ENCODE data around the gene CAPN13. TPM values are rescaled to one million over a fixed set of nuclear protein-coding genes. Genes with fewer than 3 reads are reported as not detected.

CAPN13 gene
- total and polyA plus RNA-seq, 4 experiments from 2014 or later, result not detected

- POLR2A ChIA-PET (ENCODE audit: partially characterized antibody), result interaction anchor here (0.9 kb wide), 1 partner anchor 565 kb away, joined by 4 read pairs; no protein-coding TSS in a partner anchor
Measured at GRCh38 chr2:30713698-30714097, 93.5 kb downstream of the CAPN13 start.

DNA sequence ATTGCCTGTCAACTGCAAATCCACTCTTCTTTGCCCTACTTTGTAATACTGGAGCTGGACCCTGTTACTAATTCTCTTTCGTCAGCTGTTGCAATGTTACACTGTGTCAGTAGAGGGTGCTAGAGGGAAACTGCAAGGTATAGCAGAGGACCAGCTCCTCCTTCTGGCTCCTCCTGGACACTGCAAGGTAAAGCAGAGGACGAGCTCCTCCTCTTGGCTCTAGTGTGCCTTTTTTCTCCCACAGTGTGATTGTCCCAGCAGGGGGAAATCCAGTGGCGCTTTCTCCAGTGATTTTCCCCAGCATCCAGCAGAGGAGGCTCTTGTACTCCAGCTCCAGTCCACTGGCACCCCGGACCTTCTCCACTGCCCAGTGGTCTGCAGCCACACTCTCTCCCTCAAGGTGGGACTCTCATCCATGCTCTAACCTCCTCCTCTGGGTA is 95.6 kb downstream of the CAPN13 start:
- H3K36me3 Mint-ChIP-seq, result no peaks in the 10 kb centered on the region
- ChIA-PET POLR2A (ENCODE audit: partially characterized antibody) (interaction anchor here (0.6 to 2.1 kb wide), 15 partner anchors 264 to 812 kb away, joined by 3 to 24 read pairs (median 4); partner anchors contain the start of genes LCLAT1 and YPEL5), CTCF (ENCODE audit: partially characterized antibody) (interaction anchor here (0.5 to 15.4 kb wide), 97 partner anchors 10 to 811 kb away, joined by 3 to 574 read pairs (median 5); partner anchors contain the start of genes EHD3, LBH, LCLAT1 and YPEL5)
- intact Hi-C loops (cut with micrococcal nuclease), result loop anchor here (1.0 to 5.0 kb wide), 7 partner anchors 481 to 621 kb away; partner anchors contain the start of genes EHD3, LBH and YPEL5
- peak; percentile 84 to 90 (median 85) for DNase-seq
- H3K4me1 ChIP-seq (ENCODE audit: insufficient read depth, low read length), result no peaks in the 10 kb centered on the region
- no peaks in the 10 kb centered on the region for H3K9me3 ChIP-seq (ENCODE audit: control insufficient read depth in 1 of 2, low read length in 2 of 2)
- H3K9me3 Mint-ChIP-seq, result no peaks in the 10 kb centered on the region
- no peak overlapping the region for H3K27ac ChIP-seq (ENCODE audit: low read depth, low read length)
- no peak overlapping the region for H3K4me3 ChIP-seq (ENCODE audit: low read length in 2 of 2)
- no peaks in the 10 kb centered on the region for H3K27me3 ChIP-seq (ENCODE audit: insufficient read depth, low read length)
- no peak overlapping the region for H3K4me3 Mint-ChIP-seq
- H3K27ac Mint-ChIP-seq, result no peak overlapping the region
- H3K27me3 Mint-ChIP-seq, result peaks cover 0 to 3% of the 10 kb centered on the region in 2 donors
- no peaks in the 10 kb centered on the region for H3K36me3 ChIP-seq (ENCODE audit: insufficient read depth, low read length)
- peaks cover 0 to 9% (median 3%) of the 10 kb centered on the region in 4 donors for H3K4me1 Mint-ChIP-seq

More at GRCh38 chr2:30713698-30714097, 93.5 kb downstream of the CAPN13 start:
- CTCF ChIA-PET (ENCODE audit: partially characterized antibody), result interaction anchor here (0.6 to 15.4 kb wide), 19 partner anchors 8 to 809 kb away, joined by 3 to 574 read pairs (median 23); partner anchors contain the start of genes LBH and YPEL5
- Histone ChIP-seq H3K9me3 (ENCODE audit: control insufficient read depth in 1 of 2, low read length in 2 of 2) (no peaks in the 10 kb centered on the region), H3K36me3 (ENCODE audit: insufficient read depth, low read length) (no peaks in the 10 kb centered on the region), H3K27ac (ENCODE audit: low read depth, low read length) (no peak overlapping the region), H3K4me1 (ENCODE audit: insufficient read depth, low read length) (no peaks in the 10 kb centered on the region), H3K4me3 (ENCODE audit: low read length in 2 of 2) (no peak overlapping the region), H3K27me3 (ENCODE audit: insufficient read depth, low read length) (no peaks in the 10 kb centered on the region)
- Mint-ChIP-seq H3K27me3 (no peaks in the 10 kb centered on the region), H3K4me1 (peaks cover 0 to 4% (median 1%) of the 10 kb centered on the region in 4 donors), H3K36me3 (no peaks in the 10 kb centered on the region), H3K9me3 (no peaks in the 10 kb centered on the region), H3K27ac (peak overlapping the region in 3 of 7 donors; percentile 48 to 81 (median 59)), H3K4me3 (no peak overlapping the region)
- intact Hi-C loops (cut with micrococcal nuclease), result loop anchor here (1.0 to 5.0 kb wide), 3 partner anchors 149 to 620 kb away; partner anchors contain the start of gene YPEL5
- no peak for DNase-seq

- Histone ChIP-seq H3K4me1 (ENCODE audit: insufficient read depth, low read length) (no peaks in the 10 kb centered on the region), H3K27me3 (ENCODE audit: insufficient read depth, low read length) (no peaks in the 10 kb centered on the region), H3K27ac (ENCODE audit: low read depth, low read length) (no peak overlapping the region), H3K36me3 (ENCODE audit: insufficient read depth, low read length) (no peaks in the 10 kb centered on the region), H3K9me3 (ENCODE audit: control insufficient read depth in 1 of 2, low read length in 2 of 2) (no peaks in the 10 kb centered on the region), H3K4me3 (ENCODE audit: low read length in 2 of 2) (no peak overlapping the region)
- POLR2A ChIA-PET (ENCODE audit: partially characterized antibody), result interaction anchor here (1.9 to 2.1 kb wide), 2 partner anchors 502 to 546 kb away, joined by 5 to 24 read pairs; no protein-coding TSS in a partner anchor
- H3K4me3 Mint-ChIP-seq, result no peak overlapping the region
- intact Hi-C loops (cut with micrococcal nuclease), result loop anchor here (2.0 to 5.0 kb wide), 2 partner anchors 480 to 563 kb away; partner anchors contain the start of genes LBH and YPEL5
- no peak for DNase-seq
- CTCF ChIA-PET (ENCODE audit: partially characterized antibody), result interaction anchor here (0.7 to 15.4 kb wide), 40 partner anchors 9 to 812 kb away, joined by 3 to 574 read pairs (median 8); partner anchors contain the start of genes EHD3, LBH and YPEL5
- peaks cover 0 to 9% (median 3%) of the 10 kb centered on the region in 4 donors for H3K4me1 Mint-ChIP-seq
- peaks cover 0 to 3% of the 10 kb centered on the region in 2 donors for H3K27me3 Mint-ChIP-seq
- no peaks in the 10 kb centered on the region for H3K9me3 Mint-ChIP-seq
- no peaks in the 10 kb centered on the region for H3K36me3 Mint-ChIP-seq
- peak overlapping the region in 1 of 7 donors; percentile 23 for H3K27ac Mint-ChIP-seq
Measured at GRCh38 chr2:30710461-30710860, 96.8 kb downstream of the CAPN13 start.

DNA sequence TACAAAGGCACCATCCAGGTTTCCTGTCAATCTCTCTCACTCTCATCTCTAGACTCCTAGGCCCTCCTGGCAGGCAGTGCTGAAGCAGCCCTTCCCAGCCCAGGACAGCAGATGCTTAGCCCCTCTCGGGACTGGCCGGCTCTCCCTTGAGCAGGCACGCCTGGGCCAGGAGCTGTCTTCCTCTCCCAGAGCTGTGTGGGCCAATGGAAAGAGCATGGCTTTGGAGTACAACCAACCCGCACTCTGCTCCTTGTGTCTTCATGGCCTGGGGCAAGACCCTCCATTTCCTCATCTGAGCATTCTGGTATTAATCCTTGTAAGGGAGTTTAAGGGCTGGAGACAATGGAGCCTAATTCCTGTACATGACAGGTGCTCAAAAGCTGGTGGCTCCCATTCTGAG is 97.2 kb downstream of the CAPN13 start:
- no peaks in the 10 kb centered on the region for H3K36me3 Mint-ChIP-seq
- peaks cover 0 to 3% of the 10 kb centered on the region in 2 donors for H3K27me3 Mint-ChIP-seq
- no peak overlapping the region for H3K4me3 Mint-ChIP-seq
- intact Hi-C loops (cut with micrococcal nuclease), result loop anchor here (2.0 to 5.0 kb wide), 2 partner anchors 479 to 563 kb away; partner anchors contain the start of genes LBH and YPEL5
- no peak overlapping the region for H3K4me3 ChIP-seq (ENCODE audit: low read length in 2 of 2)
- no peaks in the 10 kb centered on the region for H3K4me1 ChIP-seq (ENCODE audit: insufficient read depth, low read length)
- peaks cover 0 to 9% (median 3%) of the 10 kb centered on the region in 4 donors for H3K4me1 Mint-ChIP-seq
- H3K36me3 ChIP-seq (ENCODE audit: insufficient read depth, low read length), result no peaks in the 10 kb centered on the region
- no peak overlapping the region for H3K27ac ChIP-seq (ENCODE audit: low read depth, low read length)
- H3K9me3 Mint-ChIP-seq, result no peaks in the 10 kb centered on the region
- POLR2A ChIA-PET (ENCODE audit: partially characterized antibody), result interaction anchor here (1.4 to 1.9 kb wide), 2 partner anchors 477 to 502 kb away, joined by 4 to 5 read pairs; no protein-coding TSS in a partner anchor
- H3K9me3 ChIP-seq (ENCODE audit: control insufficient read depth in 1 of 2, low read length in 2 of 2), result no peaks in the 10 kb centered on the region
- DNase-seq, result no peak
- CTCF ChIA-PET (ENCODE audit: partially characterized antibody), result interaction anchor here (0.7 to 15.4 kb wide), 25 partner anchors 9 to 813 kb away, joined by 3 to 574 read pairs (median 9); partner anchors contain the start of genes LBH and YPEL5
- no peaks in the 10 kb centered on the region for H3K27me3 ChIP-seq (ENCODE audit: insufficient read depth, low read length)
- peak overlapping the region in 1 of 7 donors; percentile 23 for H3K27ac Mint-ChIP-seq

DNA sequence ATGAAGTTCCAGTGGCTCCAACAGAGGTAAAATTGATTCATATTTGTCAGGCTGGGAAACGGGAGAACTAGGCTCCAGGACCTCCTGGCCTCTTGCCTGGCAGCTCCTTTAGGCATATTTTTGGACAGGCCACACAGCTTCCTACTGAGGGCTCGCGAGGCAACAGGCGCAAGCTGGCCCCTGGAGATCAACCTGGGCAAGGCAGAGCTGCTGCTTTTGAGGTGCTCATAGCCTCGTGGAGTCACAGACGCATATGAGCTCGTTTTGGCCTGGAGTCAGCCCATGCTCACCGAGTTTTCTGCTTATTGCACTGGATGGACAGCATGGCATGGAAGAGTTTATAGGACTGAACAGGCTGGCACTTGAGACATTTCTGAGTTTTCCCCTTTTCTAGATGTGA is 97.7 kb downstream of the CAPN13 start:
- H3K36me3 ChIP-seq (ENCODE audit: insufficient read depth, low read length), result no peaks in the 10 kb centered on the region
- no peaks in the 10 kb centered on the region for H3K4me1 ChIP-seq (ENCODE audit: insufficient read depth, low read length)
- ChIA-PET POLR2A (ENCODE audit: partially characterized antibody) (interaction anchor here (1.4 to 1.9 kb wide), 2 partner anchors 476 to 501 kb away, joined by 4 to 5 read pairs; no protein-coding TSS in a partner anchor), CTCF (ENCODE audit: partially characterized antibody) (interaction anchor here (0.7 to 15.4 kb wide), 15 partner anchors 8 to 622 kb away, joined by 3 to 574 read pairs (median 19); partner anchors contain the start of genes LBH and YPEL5)
- no peaks in the 10 kb centered on the region for H3K9me3 ChIP-seq (ENCODE audit: control insufficient read depth in 1 of 2, low read length in 2 of 2)
- Mint-ChIP-seq H3K36me3 (no peaks in the 10 kb centered on the region), H3K9me3 (no peaks in the 10 kb centered on the region), H3K4me1 (peaks cover 0 to 9% (median 3%) of the 10 kb centered on the region in 4 donors), H3K27me3 (peaks cover 0 to 3% of the 10 kb centered on the region in 2 donors), H3K4me3 (no peak overlapping the region), H3K27ac (no peak overlapping the region)
- H3K27ac ChIP-seq (ENCODE audit: low read depth, low read length), result no peak overlapping the region
- no peak overlapping the region for H3K4me3 ChIP-seq (ENCODE audit: low read length in 2 of 2)
- no peaks in the 10 kb centered on the region for H3K27me3 ChIP-seq (ENCODE audit: insufficient read depth, low read length)
- DNase-seq, result no peak
- intact Hi-C loops (cut with micrococcal nuclease), result loop anchor here (10.0 kb wide), 1 partner anchor 205 kb away; no protein-coding TSS in a partner anchor

- Mint-ChIP-seq H3K27me3 (peaks cover 0 to 3% of the 10 kb centered on the region in 2 donors), H3K9me3 (peaks cover 0 to 2% (median 0%) of the 10 kb centered on the region in 8 donors), H3K4me1 (peaks cover 0 to 6% (median 3%) of the 10 kb centered on the region in 4 donors), H3K4me3 (no peak overlapping the region), H3K36me3 (no peaks in the 10 kb centered on the region), H3K27ac (no peak overlapping the region)
- POLR2A ChIA-PET (ENCODE audit: partially characterized antibody), result interaction anchor here (1.4 to 1.9 kb wide), 2 partner anchors 475 to 500 kb away, joined by 4 to 5 read pairs; no protein-coding TSS in a partner anchor
- Histone ChIP-seq H3K27ac (ENCODE audit: low read depth, low read length) (no peak overlapping the region), H3K27me3 (ENCODE audit: insufficient read depth, low read length) (no peaks in the 10 kb centered on the region), H3K36me3 (ENCODE audit: insufficient read depth, low read length) (no peaks in the 10 kb centered on the region), H3K9me3 (ENCODE audit: control insufficient read depth in 1 of 2, low read length in 2 of 2) (no peaks in the 10 kb centered on the region), H3K4me3 (ENCODE audit: low read length in 2 of 2) (no peak overlapping the region), H3K4me1 (ENCODE audit: insufficient read depth, low read length) (no peaks in the 10 kb centered on the region)
- CTCF ChIA-PET (ENCODE audit: partially characterized antibody), result interaction anchor here (0.6 to 15.4 kb wide), 14 partner anchors 13 to 623 kb away, joined by 3 to 574 read pairs (median 14); partner anchors contain the start of genes LBH and YPEL5
- DNase-seq, result no peak
- intact Hi-C loops (cut with micrococcal nuclease), result loop anchor here (10.0 kb wide), 1 partner anchor 204 kb away; no protein-coding TSS in a partner anchor
Measured at GRCh38 chr2:30708491-30709290, 98.6 kb downstream of the CAPN13 start.

Measured in CD4-positive, alpha-beta memory T cell (primary cell).